Natural killer cell (primary cell): ENCODE data around the gene SLCO2A1. TPM values are rescaled to one million over a fixed set of nuclear protein-coding genes. Genes with fewer than 3 reads are reported as not detected.

Experiments used
- ATAC-seq, 3 donors: fragments of 150-1000 bp in 2 of 3; fragments of 200-7000 bp in 1 of 3; cut with Tn5 transposase; 1 replicate in 1 of 3; 2 replicates in 2 of 3; pipeline ENCODE4 v1.10.0; 2021; ENCODE audit warnings: mild to moderate bottlenecking in 2 of 3, moderate library complexity in 2 of 3
- DNase-seq, 2 donors: peaks; one replicate each; pipeline versions ENCODE4 v3.0.0 to v3.0.0-alpha.2; 2013 to 2021; ENCODE audit warnings: mixed read lengths in 1 of 2
- H3K27ac ChIP-seq: one replicate; pipeline ENCODE4 v1.5.1; 2013; ENCODE audit warnings: mild to moderate bottlenecking, low read length
- H3K27me3 ChIP-seq: one replicate; pipeline ENCODE4 v1.6.1; 2013; ENCODE audit warnings: low read length; ENCODE audit not compliant: control insufficient read depth, insufficient read depth
- H3K36me3 ChIP-seq: one replicate; pipeline ENCODE4 v1.6.1; 2013; ENCODE audit warnings: low read length; ENCODE audit not compliant: control insufficient read depth, insufficient read depth
- H3K4me1 ChIP-seq: one replicate; pipeline ENCODE4 v1.6.1; 2013; ENCODE audit warnings: low read length; ENCODE audit not compliant: control insufficient read depth, insufficient read depth
- H3K4me3 ChIP-seq: one replicate; pipeline ENCODE4 v1.5.1; 2013; ENCODE audit warnings: low read length
- H3K9me3 ChIP-seq: one replicate; pipeline ENCODE4 v1.6.1; 2013; ENCODE audit warnings: low read length; ENCODE audit not compliant: control insufficient read depth, insufficient read depth
- H3K27ac Mint-ChIP-seq, 2 donors: one replicate each; pipeline ENCODE4 v1.8.0; 2022; ENCODE audit warnings: mild to moderate bottlenecking in 2 of 2, mixed read lengths in 2 of 2, moderate library complexity in 1 of 2
- H3K27me3 Mint-ChIP-seq, 2 donors: one replicate each; pipeline ENCODE4 v1.8.0; 2022; ENCODE audit warnings: low read depth in 2 of 2, mixed read lengths in 2 of 2
- H3K36me3 Mint-ChIP-seq: one replicate; pipeline ENCODE4 v1.8.0; 2022; ENCODE audit warnings: mixed read lengths
- H3K4me1 Mint-ChIP-seq, 2 donors: one replicate each; pipeline ENCODE4 v1.8.0; 2022; ENCODE audit warnings: mixed read lengths in 2 of 2
- H3K4me3 Mint-ChIP-seq: one replicate; pipeline ENCODE4 v1.8.0; 2022; ENCODE audit warnings: mild to moderate bottlenecking, moderate library complexity, mixed read lengths
- H3K9me3 Mint-ChIP-seq, 2 donors: one replicate each; pipeline ENCODE4 v1.8.0; 2022; ENCODE audit warnings: mixed read lengths in 2 of 2
- WGBS: methylation state at CpG from one replicate; pipeline ENCODE4 v1.1.7; 2013; ENCODE audit warnings: missing lambda C conversion rate; ENCODE audit not compliant: insufficient coverage; 5-methylcytosine and 5-hydroxymethylcytosine counted together
- intact Hi-C: fragments of 100-400 bp; cut with micrococcal nuclease; formaldehyde crosslinking; loops from one replicate; pipeline ENCODE4 v1.14.2; 2022
- total RNA-seq, 4 donors: library from RNA; stranded (reverse); fragments of 120-200 nt in 1 of 4; gene quantifications; one replicate each; pipeline versions ENCODE4 v1.2.3 to v1.2.4, GENCODE V29; 2013 to 2022
- TF ChIP-seq, protein P1 (sequence below): fragments of 200-600 bp; IDR thresholded peaks from one replicate; pipeline ENCODE4 v1.8.0; 2022; ENCODE audit warnings: antibody characterized with exemption

The SLCO2A1 gene
- total RNA-seq, 3 donors from 2014 or later (not counting 1 experiment from before 2014, with no cell fraction given) = not detected

DNA sequence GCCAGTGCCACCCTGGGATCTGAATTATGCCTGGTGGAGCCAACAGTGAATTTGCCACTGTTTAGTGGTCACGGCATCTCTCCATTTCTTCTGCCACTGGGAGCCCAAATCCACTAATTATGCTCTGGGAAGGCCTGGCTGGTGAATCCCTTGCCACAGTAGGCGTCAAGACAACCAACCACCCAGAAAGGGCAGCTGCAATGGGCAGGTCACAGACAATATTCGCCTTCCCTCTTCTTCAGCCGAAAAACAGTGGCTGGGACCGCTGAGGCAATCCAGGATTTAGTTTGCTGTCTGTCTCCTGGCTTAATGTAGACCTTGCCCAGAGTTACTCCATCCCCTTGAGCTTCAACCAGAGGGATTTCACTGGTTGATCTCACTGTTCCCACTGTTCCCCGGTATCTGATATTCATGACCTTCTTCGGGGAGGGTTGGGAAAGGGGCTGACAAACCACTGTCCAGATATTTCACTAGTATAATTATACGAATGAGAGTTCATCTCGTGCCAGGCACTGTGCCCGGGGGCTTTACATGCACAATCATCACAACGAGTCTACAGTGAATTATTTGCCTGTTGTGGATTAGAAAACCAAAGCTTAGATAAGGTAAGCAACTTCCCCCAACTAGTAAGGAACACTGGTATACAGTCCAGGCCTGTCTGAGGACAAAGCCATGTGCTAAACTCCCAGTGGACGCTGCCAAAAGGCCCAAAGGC, 84.2 kb downstream of the SLCO2A1 start:
- Mint-ChIP-seq H3K27me3 (peaks cover 13% of the 10 kb centered on the region in 2 donors), H3K36me3 (no peaks in the 10 kb centered on the region), H3K4me1 (peaks cover 7% of the 10 kb centered on the region in 2 donors), H3K4me3 (no peak overlapping the region), H3K27ac (no peak overlapping the region), H3K9me3 (no peaks in the 10 kb centered on the region)
- H3K27ac ChIP-seq = no peak overlapping the region
- ATAC-seq = no peak
- DNase-seq = no peak
- H3K4me3 ChIP-seq = no peak overlapping the region
- H3K4me1 ChIP-seq = peaks cover 11% of the 10 kb centered on the region
- TF ChIP-seq, protein P1, sequence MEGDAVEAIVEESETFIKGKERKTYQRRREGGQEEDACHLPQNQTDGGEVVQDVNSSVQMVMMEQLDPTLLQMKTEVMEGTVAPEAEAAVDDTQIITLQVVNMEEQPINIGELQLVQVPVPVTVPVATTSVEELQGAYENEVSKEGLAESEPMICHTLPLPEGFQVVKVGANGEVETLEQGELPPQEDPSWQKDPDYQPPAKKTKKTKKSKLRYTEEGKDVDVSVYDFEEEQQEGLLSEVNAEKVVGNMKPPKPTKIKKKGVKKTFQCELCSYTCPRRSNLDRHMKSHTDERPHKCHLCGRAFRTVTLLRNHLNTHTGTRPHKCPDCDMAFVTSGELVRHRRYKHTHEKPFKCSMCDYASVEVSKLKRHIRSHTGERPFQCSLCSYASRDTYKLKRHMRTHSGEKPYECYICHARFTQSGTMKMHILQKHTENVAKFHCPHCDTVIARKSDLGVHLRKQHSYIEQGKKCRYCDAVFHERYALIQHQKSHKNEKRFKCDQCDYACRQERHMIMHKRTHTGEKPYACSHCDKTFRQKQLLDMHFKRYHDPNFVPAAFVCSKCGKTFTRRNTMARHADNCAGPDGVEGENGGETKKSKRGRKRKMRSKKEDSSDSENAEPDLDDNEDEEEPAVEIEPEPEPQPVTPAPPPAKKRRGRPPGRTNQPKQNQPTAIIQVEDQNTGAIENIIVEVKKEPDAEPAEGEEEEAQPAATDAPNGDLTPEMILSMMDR = no peak
- H3K36me3 ChIP-seq = no peaks in the 10 kb centered on the region
- no peaks in the 10 kb centered on the region for H3K9me3 ChIP-seq
- intact Hi-C loops = no loop called here
- H3K27me3 ChIP-seq = no peaks in the 10 kb centered on the region
- 83% methylated on average over 12 of the region's 12 CpGs for WGBS

DNA sequence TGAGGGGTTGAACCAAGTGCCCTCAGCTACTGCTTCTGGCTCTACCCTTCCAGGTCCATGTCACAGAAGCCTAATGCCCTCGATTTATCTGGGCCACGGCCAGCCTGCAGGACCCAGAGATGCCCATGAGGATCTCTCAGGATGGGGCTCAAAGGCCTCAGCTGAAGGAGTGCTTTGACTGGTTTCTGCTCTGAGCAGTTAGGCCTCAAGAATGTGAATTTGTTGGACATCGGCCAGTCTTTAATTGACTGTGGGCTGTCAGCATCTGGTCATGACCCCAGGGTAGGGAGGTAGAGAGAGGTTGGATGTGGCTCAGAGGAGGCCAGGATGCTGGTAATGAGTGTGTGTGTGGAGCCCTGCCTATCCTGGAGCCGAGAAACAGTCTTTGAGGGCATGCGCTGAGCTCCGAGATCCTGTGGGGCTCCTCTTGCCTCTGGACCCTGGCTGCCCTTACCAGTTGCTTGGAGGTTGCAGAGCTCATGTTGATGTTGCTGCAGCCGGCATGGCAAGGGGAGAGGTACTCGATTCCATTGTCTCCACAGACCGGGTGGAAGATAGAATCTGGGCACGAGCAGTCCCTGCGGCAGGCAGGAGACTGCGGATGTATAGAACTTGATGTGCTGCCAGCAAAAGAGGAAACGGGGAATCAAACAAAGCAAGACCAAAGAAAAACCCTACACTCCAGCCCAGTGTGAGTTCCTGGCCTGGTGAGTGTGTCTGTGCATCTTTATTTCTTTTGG, 84.9 kb downstream of the SLCO2A1 start:
- no peak for DNase-seq
- Histone ChIP-seq H3K9me3 (no peaks in the 10 kb centered on the region), H3K27me3 (no peaks in the 10 kb centered on the region), H3K4me3 (no peak overlapping the region), H3K4me1 (peaks cover 11% of the 10 kb centered on the region), H3K36me3 (no peaks in the 10 kb centered on the region), H3K27ac (no peak overlapping the region)
- Mint-ChIP-seq H3K9me3 (no peaks in the 10 kb centered on the region), H3K27me3 (peaks cover 13% of the 10 kb centered on the region in 2 donors), H3K27ac (no peak overlapping the region), H3K36me3 (no peaks in the 10 kb centered on the region), H3K4me3 (no peak overlapping the region), H3K4me1 (peaks cover 7% of the 10 kb centered on the region in 2 donors)
- WGBS = 56% methylated on average over 12 of the region's 13 CpGs
- no peak for ATAC-seq
- intact Hi-C loops = no loop called here
- TF ChIP-seq, protein P1 = no peak

DNA sequence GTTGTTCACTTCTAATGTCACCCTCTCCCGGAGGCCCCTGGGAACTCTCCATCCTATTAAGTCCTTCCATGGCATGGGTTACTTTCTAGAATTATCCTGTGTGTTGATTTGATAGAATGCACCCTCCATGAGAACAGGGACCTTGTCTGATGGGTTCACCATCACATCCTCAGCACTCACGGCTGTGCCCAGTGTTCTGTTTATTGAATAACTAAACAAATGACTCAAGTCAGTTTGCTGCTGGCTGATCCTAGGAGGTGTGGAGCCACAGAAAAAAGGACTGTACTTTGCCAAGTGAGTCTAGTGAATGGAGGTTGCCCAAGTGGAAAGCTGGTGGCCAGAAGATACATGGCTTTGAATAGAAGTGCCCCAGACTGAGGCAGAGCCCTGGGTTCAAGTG, 85.5 kb downstream of the SLCO2A1 start:
- Histone ChIP-seq H3K27me3 (no peaks in the 10 kb centered on the region), H3K9me3 (no peaks in the 10 kb centered on the region), H3K27ac (no peak overlapping the region), H3K4me1 (peaks cover 11% of the 10 kb centered on the region), H3K4me3 (no peak overlapping the region), H3K36me3 (no peaks in the 10 kb centered on the region)
- no peak overlapping the region for H3K4me3 Mint-ChIP-seq
- ATAC-seq = no peak
- peaks cover 7% of the 10 kb centered on the region in 2 donors for H3K4me1 Mint-ChIP-seq
- TF ChIP-seq, protein P1 = no peak
- H3K36me3 Mint-ChIP-seq = no peaks in the 10 kb centered on the region
- no peaks in the 10 kb centered on the region for H3K9me3 Mint-ChIP-seq
- H3K27ac Mint-ChIP-seq = no peak overlapping the region
- 100% methylated on average over 1 of the region's 2 CpGs for WGBS
- H3K27me3 Mint-ChIP-seq = peaks cover 13% of the 10 kb centered on the region in 2 donors
- intact Hi-C loops = no loop called here
- no peak for DNase-seq
